KMS-11 (cell line): Measurements from ENCODE around the gene RBM8A.

ENCODE experiments used
- H2AFZ ChIP-seq: fragments of 200-600 bp; sonication (generic); 2 replicates; pipeline ENCODE4 v1.6.1; 2016; ENCODE audit warnings: antibody characterized with exemption, mixed run types, low read depth
- H3K27ac ChIP-seq: fragments of 200-600 bp; sonication (generic); 2 replicates; pipeline ENCODE4 v1.6.1; 2016; ENCODE audit warnings: mild to moderate bottlenecking, mixed run types
- H3K27me3 ChIP-seq: fragments of 200-600 bp; sonication (generic); 2 replicates; pipeline ENCODE4 v1.6.1; 2017; ENCODE audit warnings: mild to moderate bottlenecking, low read depth, mixed run types, moderate library complexity; ENCODE audit not compliant: insufficient read depth
- H3K36me3 ChIP-seq: fragments of 200-600 bp; sonication (generic); 2 replicates; pipeline ENCODE4 v1.6.1; 2017; ENCODE audit warnings: mild to moderate bottlenecking, mixed run types; ENCODE audit not compliant: insufficient read depth
- H3K4me1 ChIP-seq: fragments of 200-600 bp; sonication (generic); 2 replicates; pipeline ENCODE4 v1.6.1; 2016; ENCODE audit warnings: mild to moderate bottlenecking, low read depth, mixed run types; ENCODE audit not compliant: poor library complexity, severe bottlenecking
- H3K4me2 ChIP-seq: fragments of 200-600 bp; sonication (generic); 2 replicates; pipeline ENCODE4 v1.7.0; 2016; ENCODE audit warnings: mild to moderate bottlenecking, mixed run types
- H3K4me3 ChIP-seq: fragments of 200-600 bp; sonication (generic); IDR thresholded peaks from 2 replicates; pipeline ENCODE4 v1.6.1; 2017; ENCODE audit warnings: low read depth, low read length, mixed read lengths; ENCODE audit not compliant: insufficient read depth
- H3K79me2 ChIP-seq: fragments of 200-600 bp; sonication (generic); 2 replicates; pipeline ENCODE4 v1.6.1; 2016; ENCODE audit warnings: low read depth, mixed run types; ENCODE audit not compliant: insufficient read depth
- H3K9ac ChIP-seq: fragments of 200-600 bp; sonication (generic); 2 replicates; pipeline ENCODE4 v1.6.1; 2016; ENCODE audit warnings: mild to moderate bottlenecking, mixed run types
- H4K20me1 ChIP-seq: fragments of 200-600 bp; sonication (generic); 2 replicates; pipeline ENCODE4 v1.6.1; 2016; ENCODE audit warnings: mild to moderate bottlenecking, mixed run types; ENCODE audit not compliant: insufficient read depth
- TF ChIP-seq, protein P1 (sequence below): fragments of 200-600 bp; sonication (generic); conservative IDR thresholded peaks from 2 replicates; pipeline ENCODE4 v1.6.1; 2017; ENCODE audit warnings: low read depth, mild to moderate bottlenecking, antibody characterized with exemption, low read length, moderate library complexity, mixed read lengths

The RBM8A gene

DNA sequence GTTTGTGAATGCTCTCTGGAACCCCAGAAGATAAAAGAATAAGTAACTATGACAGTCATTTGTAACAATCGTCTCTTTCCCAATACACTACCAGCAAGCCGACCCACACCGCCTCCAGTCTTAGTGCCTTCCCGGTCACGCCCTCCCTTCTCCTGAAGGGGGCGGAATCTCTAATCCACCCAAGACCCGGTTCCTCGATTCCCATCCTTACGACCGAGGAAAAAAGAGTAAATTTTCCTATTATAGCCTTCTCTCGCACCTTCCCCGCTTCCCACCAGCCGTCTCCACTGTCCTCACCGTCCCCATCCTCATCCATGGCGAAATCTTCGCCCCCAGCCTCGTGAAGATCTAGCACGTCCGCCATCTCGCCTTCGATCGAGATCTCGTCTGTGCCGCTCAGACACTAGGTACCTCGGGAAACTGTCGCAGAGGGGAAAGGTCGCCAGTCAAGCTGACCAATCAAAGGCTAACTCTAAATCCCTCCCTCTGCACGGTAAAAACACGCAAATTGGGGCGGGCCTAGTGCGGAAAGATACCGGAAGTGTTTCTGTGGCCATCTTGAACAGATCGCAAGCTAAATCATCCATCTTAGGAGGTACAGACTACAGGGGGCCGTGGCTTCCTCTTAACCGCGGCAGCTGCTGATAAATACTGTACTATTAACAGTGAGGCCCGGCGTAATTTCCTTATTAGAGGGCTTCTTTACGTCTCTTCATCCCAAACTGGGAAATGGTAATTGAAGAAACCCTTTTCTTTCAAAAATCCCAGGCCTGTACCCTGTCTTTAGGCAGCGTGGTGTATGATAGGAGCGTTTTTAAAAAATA is at the start of gene RBM8A:
TSS of gene RBM8A (minus strand) at position 422 of the 824 bp plus-strand sequence. CDS start at position 364, 58 bp downstream.
- Histone ChIP-seq H3K36me3 (peaks cover 7% of the 10 kb centered on the region; the same call in 1 of the 2 replicates), H3K4me1 (peaks cover 18% of the 10 kb centered on the region), H3K79me2 (peaks cover 28% of the 10 kb centered on the region), H4K20me1 (no peaks in the 10 kb centered on the region), H3K9ac (peak within 1 kb of the TSS; percentile 80), H3K27me3 (no peaks in the 10 kb centered on the region), H3K4me2 (peak within 1 kb of the TSS; percentile 89), H2AFZ (peak within 1 kb of the TSS; percentile 73), H3K27ac (peak within 1 kb of the TSS; percentile 75), H3K4me3 (peak within 1 kb of the TSS; percentile 100)
- TF ChIP-seq, protein P1, sequence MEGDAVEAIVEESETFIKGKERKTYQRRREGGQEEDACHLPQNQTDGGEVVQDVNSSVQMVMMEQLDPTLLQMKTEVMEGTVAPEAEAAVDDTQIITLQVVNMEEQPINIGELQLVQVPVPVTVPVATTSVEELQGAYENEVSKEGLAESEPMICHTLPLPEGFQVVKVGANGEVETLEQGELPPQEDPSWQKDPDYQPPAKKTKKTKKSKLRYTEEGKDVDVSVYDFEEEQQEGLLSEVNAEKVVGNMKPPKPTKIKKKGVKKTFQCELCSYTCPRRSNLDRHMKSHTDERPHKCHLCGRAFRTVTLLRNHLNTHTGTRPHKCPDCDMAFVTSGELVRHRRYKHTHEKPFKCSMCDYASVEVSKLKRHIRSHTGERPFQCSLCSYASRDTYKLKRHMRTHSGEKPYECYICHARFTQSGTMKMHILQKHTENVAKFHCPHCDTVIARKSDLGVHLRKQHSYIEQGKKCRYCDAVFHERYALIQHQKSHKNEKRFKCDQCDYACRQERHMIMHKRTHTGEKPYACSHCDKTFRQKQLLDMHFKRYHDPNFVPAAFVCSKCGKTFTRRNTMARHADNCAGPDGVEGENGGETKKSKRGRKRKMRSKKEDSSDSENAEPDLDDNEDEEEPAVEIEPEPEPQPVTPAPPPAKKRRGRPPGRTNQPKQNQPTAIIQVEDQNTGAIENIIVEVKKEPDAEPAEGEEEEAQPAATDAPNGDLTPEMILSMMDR = peak; percentile 99

DNA sequence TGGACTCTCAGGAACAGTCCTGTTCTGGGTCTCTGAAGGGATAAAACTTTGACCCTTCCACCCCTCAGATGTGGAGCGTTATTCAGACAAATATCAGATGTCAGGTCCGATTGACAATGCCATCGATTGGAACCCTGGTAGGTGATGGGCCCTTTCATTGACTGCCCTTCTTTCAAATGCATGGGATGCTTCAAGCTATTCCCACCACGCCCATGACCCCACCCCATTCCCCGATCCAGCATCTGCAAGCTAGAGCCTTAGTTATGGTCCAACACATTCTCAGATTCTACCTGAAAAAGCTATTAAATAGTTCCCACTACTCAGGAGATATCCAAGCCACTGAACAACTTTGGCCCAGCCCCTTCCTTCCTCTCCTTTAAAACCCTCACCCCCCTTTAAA is 49.7 kb upstream of the RBM8A start:
- Histone ChIP-seq H3K36me3 (no peaks in the 10 kb centered on the region), H3K9ac (no peak overlapping the region), H3K27ac (no peak overlapping the region), H3K4me1 (peaks cover 48% of the 10 kb centered on the region), H3K27me3 (no peaks in the 10 kb centered on the region), H2AFZ (peak overlapping the region; percentile 50), H4K20me1 (no peaks in the 10 kb centered on the region), H3K79me2 (no peaks in the 10 kb centered on the region), H3K4me2 (peak overlapping the region; percentile 93), H3K4me3 (no peak overlapping the region)
- TF ChIP-seq, protein P1 = no peak

DNA sequence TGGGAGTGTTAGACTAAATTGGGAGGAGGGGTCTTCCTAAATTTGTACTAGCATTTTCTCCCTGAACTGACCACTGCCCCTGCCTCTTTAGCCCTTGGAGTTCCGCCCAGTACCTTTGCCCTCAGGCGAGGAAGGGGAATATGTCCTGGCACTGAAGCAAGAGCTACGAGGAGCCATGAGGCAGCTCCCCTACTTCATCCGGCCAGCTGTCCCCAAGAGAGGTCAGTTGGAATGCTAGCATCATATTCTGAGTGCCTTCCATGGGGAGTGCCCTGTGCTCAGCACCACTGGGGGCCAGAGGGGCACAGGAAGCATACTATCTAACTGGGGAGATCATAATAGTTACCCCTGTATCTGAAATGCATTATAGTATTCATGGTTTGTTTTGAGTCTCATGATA is 47.9 kb upstream of the RBM8A start:
- peaks cover 32% of the 10 kb centered on the region for H3K4me1 ChIP-seq
- H3K4me3 ChIP-seq = no peak overlapping the region
- no peak overlapping the region for H2AFZ ChIP-seq
- TF ChIP-seq, protein P1 = no peak
- no peak overlapping the region for H3K4me2 ChIP-seq
- H3K9ac ChIP-seq = no peak overlapping the region
- no peak overlapping the region for H3K27ac ChIP-seq
- no peaks in the 10 kb centered on the region for H4K20me1 ChIP-seq
- no peaks in the 10 kb centered on the region for H3K36me3 ChIP-seq
- H3K27me3 ChIP-seq = no peaks in the 10 kb centered on the region
- H3K79me2 ChIP-seq = no peaks in the 10 kb centered on the region

DNA sequence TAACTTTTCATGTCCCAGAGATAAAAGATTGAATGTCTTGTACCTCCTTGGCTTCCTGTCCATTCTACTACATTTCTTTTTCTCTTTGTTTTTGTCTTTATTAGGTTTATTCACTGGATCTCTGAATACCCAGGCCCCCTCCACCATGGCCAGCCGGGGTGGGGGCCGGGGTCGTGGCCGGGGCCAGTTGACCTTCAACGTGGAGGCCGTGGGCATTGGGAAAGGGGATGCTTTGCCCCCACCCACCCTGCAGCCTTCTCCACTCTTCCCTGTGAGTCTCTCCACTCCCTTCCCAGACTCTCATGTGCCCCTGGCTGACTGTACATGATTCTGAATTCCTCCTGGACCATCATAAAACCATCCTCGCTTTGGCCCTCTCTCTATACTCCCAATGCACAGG is 47.4 kb upstream of the RBM8A start:
- TF ChIP-seq, protein P1 = no peak
- Histone ChIP-seq H3K27ac (no peak overlapping the region), H3K4me2 (no peak overlapping the region)

More for the DNA sequence above, 47.4 kb upstream of the RBM8A start:
- Histone ChIP-seq H3K9ac (no peak overlapping the region), H3K36me3 (no peaks in the 10 kb centered on the region), H4K20me1 (no peaks in the 10 kb centered on the region), H3K4me3 (no peak overlapping the region), H3K4me1 (peaks cover 27% of the 10 kb centered on the region), H3K27me3 (no peaks in the 10 kb centered on the region), H3K79me2 (no peaks in the 10 kb centered on the region), H2AFZ (no peak overlapping the region)
